ENCODE data around the gene ITPKA.
A peak's percentile ranks its signal among the peaks of the same experiment; 100 is the strongest.
"Not testable (repeated sequence)": the region's sequence is repeated elsewhere in the genome, so short reads cannot be mapped to it uniquely, and the experiment has no call there.

ITPKA gene

GRCh38 chr15:41465822-41466421, 27.8 kb upstream of the ITPKA start:
- Histone ChIP-seq H3K4me3 (ENCODE audit: low read depth, low read length) (no peak overlapping the region), H2AFZ (no peak overlapping the region), H3K36me3 (ENCODE audit: control insufficient read depth, insufficient read depth, low read length) (no peaks in the 10 kb centered on the region), H3K27me3 (ENCODE audit: control insufficient read depth, insufficient read depth, low read length) (no peaks in the 10 kb centered on the region), H3K4me2 (ENCODE audit: low read length) (no peak overlapping the region), H3K4me1 (no peaks in the 10 kb centered on the region), H3K9ac (no peak overlapping the region), H3K27ac (no peak overlapping the region), H3K9me3 (ENCODE audit: control insufficient read depth, low read length) (no peaks in the 10 kb centered on the region), H3K79me2 (no peaks in the 10 kb centered on the region)
- peak; percentile 55 for TF ChIP-seq CTCF (IDR thresholded peaks at IDR 0.05)

- H3K4me3 ChIP-seq (ENCODE audit: low read depth, low read length): no peak overlapping the region
- H3K9me3 ChIP-seq (ENCODE audit: control insufficient read depth, low read length): no peaks in the 10 kb centered on the region
- no peak overlapping the region for H3K9ac ChIP-seq
- H3K27me3 ChIP-seq (ENCODE audit: control insufficient read depth, insufficient read depth, low read length): no peaks in the 10 kb centered on the region
- H3K36me3 ChIP-seq (ENCODE audit: control insufficient read depth, insufficient read depth, low read length): no peaks in the 10 kb centered on the region
- H2AFZ ChIP-seq: no peak overlapping the region
- no peak overlapping the region for H3K27ac ChIP-seq
- no peak for TF ChIP-seq CTCF (IDR thresholded peaks at IDR 0.05)
- H3K4me2 ChIP-seq (ENCODE audit: low read length): no peak overlapping the region
- no peaks in the 10 kb centered on the region for H3K79me2 ChIP-seq
- H3K4me1 ChIP-seq: no peaks in the 10 kb centered on the region
Observed at GRCh38 chr15:41466711-41467110, 27.0 kb upstream of the ITPKA start.

GRCh38 chr15:41469644-41470043, 24.0 kb upstream of the ITPKA start:
- H2AFZ ChIP-seq; H3K4me1 ChIP-seq; H3K9ac ChIP-seq; H3K4me2 ChIP-seq (ENCODE audit: low read length); H3K9me3 ChIP-seq (ENCODE audit: control insufficient read depth, low read length); H3K79me2 ChIP-seq; H3K27ac ChIP-seq; H3K27me3 ChIP-seq (ENCODE audit: control insufficient read depth, insufficient read depth, low read length); H3K4me3 ChIP-seq (ENCODE audit: low read depth, low read length); H3K36me3 ChIP-seq (ENCODE audit: control insufficient read depth, insufficient read depth, low read length): not testable (repeated sequence)

DNA sequence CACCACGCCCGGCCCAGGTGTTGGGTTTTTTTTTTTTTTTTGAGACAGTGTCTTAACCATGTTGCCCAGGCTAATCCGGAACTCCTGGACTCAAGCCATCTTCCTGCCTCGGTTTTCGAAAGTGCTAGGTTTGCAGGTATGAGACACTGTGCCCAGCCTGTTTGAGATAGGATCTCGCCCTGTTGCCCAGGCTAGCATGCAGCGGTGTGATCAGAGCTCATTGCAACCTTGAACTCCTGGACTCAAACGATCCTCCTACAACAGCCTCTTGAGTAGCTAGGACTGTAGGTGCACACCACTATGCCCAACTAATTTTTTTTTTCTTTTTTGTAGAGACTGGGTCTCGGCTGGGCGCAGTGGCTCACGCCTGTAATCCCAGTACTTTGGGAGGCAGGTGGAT, 20.3 kb upstream of the ITPKA start:
- no peaks in the 10 kb centered on the region for H3K36me3 ChIP-seq (ENCODE audit: control insufficient read depth, insufficient read depth, low read length)
- H3K9me3 ChIP-seq (ENCODE audit: control insufficient read depth, low read length): no peaks in the 10 kb centered on the region
- H3K4me3 ChIP-seq (ENCODE audit: low read depth, low read length): no peak overlapping the region
- H3K27me3 ChIP-seq (ENCODE audit: control insufficient read depth, insufficient read depth, low read length): no peaks in the 10 kb centered on the region
- no peak overlapping the region for H3K9ac ChIP-seq
- H3K4me2 ChIP-seq (ENCODE audit: low read length): no peak overlapping the region
- no peaks in the 10 kb centered on the region for H3K79me2 ChIP-seq
- TF ChIP-seq CTCF (IDR thresholded peaks at IDR 0.05): no peak
- H3K4me1 ChIP-seq: no peaks in the 10 kb centered on the region
- no peak overlapping the region for H3K27ac ChIP-seq
- no peak overlapping the region for H2AFZ ChIP-seq

DNA sequence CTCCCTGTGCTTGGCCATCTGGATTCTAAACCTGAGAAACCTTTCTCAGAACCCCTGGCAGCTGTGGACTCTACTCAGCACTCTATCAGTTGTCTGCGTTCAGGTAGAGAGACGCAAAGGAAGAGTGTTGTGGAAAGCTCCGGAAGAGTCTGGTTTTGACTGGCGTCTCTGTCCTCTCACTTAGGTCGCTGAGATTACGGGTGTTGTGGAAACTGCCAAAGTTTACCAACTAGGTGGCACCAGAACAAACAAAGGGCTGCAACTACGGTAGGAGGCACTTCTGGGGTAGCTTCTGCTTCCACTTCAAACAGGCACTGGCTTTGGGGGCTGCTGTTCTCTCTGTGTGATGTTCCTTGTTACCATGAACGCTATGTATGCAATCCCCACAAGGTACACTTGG, 19.2 kb upstream of the ITPKA start:
- H2AFZ ChIP-seq: no peak overlapping the region
- no peaks in the 10 kb centered on the region for H3K36me3 ChIP-seq (ENCODE audit: control insufficient read depth, insufficient read depth, low read length)
- no peak overlapping the region for H3K4me2 ChIP-seq (ENCODE audit: low read length)
- H3K9me3 ChIP-seq (ENCODE audit: control insufficient read depth, low read length): no peaks in the 10 kb centered on the region
- TF ChIP-seq CTCF (IDR thresholded peaks at IDR 0.05): no peak
- no peak overlapping the region for H3K9ac ChIP-seq
- no peaks in the 10 kb centered on the region for H3K4me1 ChIP-seq
- no peak overlapping the region for H3K27ac ChIP-seq
- H3K27me3 ChIP-seq (ENCODE audit: control insufficient read depth, insufficient read depth, low read length): no peaks in the 10 kb centered on the region
- H3K4me3 ChIP-seq (ENCODE audit: low read depth, low read length): no peak overlapping the region
- no peaks in the 10 kb centered on the region for H3K79me2 ChIP-seq
